GM12801 (cell line): ENCODE results near the gene KCNJ5.

ENCODE experiments used
- TF ChIP-seq, protein P1 (sequence below): IDR thresholded peaks from one replicate; pipeline ENCODE4 v1.5.1; 2011; ENCODE audit warnings: control low read depth; ENCODE audit not compliant: insufficient read length; ENCODE audit errors: extremely low read depth

The KCNJ5 gene

GRCh38 chr11:128884703-128885338 is 6.3 kb upstream of the KCNJ5 start:
- TF ChIP-seq, protein P1, sequence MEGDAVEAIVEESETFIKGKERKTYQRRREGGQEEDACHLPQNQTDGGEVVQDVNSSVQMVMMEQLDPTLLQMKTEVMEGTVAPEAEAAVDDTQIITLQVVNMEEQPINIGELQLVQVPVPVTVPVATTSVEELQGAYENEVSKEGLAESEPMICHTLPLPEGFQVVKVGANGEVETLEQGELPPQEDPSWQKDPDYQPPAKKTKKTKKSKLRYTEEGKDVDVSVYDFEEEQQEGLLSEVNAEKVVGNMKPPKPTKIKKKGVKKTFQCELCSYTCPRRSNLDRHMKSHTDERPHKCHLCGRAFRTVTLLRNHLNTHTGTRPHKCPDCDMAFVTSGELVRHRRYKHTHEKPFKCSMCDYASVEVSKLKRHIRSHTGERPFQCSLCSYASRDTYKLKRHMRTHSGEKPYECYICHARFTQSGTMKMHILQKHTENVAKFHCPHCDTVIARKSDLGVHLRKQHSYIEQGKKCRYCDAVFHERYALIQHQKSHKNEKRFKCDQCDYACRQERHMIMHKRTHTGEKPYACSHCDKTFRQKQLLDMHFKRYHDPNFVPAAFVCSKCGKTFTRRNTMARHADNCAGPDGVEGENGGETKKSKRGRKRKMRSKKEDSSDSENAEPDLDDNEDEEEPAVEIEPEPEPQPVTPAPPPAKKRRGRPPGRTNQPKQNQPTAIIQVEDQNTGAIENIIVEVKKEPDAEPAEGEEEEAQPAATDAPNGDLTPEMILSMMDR = no peak

DNA sequence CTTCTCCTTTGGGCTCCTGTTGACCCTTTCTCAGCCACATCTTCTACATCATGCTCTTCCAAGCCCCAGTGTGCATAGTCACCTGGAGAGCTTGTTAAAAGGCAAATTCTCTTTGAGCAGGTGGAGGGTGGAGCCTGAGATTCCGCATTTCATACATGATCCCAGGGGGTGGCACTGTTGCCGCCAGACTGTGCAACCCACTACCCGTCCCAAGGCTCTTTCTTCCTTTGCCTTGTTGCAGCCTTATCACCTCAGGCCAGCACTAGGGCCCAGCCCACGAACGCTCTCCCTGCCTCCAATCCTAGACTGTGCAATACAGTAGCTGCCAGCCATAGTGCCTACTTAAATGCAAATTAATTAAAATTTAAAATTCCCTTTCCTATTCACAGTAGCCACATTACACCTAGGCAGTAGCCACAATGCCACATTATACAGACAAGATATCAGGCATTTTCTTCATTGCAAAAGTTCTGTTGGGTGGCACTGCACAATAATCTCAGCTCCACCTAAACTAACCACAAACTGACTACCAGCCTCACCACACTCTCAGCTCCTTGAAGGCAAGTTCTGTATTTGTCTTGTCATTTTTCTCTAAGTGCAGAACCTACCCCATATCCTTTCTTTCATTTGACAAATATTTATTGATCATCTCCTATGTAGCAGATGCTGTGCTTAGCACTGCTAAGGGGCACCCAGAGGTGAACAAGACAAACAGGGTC is 4.6 kb upstream of the KCNJ5 start:
- TF ChIP-seq, protein P1 = no peak

DNA sequence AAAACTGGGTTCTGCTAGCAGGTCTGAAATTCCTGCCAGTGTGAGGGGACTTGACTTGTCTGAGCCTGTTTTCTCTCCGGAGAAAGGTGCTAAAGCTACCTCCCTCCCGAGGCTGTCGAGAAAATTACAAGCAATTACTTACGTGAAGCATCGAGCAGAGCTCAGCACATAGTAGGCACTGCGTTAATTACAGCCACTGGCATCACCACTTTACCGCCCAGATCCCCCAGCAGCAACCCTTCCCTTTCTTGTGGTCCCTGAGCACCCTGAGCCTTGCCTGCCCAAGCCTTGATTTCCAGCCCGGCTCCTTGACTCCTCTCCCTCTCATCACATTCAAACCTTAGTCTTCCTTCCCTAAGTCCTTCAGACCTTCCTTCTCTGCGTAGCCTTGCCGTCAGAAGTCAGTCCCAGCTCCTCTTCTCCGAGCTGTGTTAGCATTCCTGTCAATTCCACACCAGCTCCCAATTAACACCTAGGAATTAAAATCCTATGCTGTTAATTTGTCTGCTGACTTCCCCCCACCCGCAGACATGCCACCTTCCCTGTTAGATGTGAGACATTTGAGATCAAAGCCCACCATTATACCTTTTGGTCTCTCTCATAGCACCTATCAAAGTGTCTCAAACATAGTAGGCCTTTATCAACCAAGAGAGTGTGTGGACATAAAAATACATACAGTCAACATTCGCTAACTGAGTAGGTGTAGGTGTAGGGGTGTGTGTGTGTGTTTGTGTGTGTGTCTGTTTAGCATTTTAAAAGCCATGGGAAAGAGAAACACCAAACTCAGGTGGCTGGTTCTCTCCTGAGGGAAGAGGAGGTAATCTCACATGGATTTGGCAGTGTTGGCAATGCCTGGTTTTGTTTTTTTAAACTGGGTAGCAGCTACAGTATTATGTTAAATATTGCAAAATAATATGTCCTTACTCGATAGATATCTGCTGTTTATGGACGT is 2.8 kb upstream of the KCNJ5 start:
- TF ChIP-seq, protein P1 = no peak

GRCh38 chr11:128889657-128890213 is 1.4 kb upstream of the KCNJ5 start:
- TF ChIP-seq, protein P1 = no peak

DNA sequence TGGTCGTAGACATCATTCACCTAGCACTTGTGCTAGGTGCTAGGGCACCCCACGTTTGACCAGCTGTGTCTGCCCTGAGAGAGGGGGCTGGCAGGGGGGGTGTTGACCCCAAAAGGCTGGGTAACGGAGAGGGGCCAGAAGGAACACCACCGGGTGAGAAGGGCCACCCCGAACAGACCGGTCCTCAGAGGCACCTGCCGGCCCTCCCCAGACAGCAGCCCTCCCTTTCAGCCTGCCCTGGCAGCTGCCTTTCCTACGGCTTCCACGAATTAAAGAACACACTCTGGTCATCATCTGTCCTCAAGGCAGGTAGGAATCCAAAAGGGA is 977 bp upstream of the KCNJ5 start:
- TF ChIP-seq, protein P1 = no peak

DNA sequence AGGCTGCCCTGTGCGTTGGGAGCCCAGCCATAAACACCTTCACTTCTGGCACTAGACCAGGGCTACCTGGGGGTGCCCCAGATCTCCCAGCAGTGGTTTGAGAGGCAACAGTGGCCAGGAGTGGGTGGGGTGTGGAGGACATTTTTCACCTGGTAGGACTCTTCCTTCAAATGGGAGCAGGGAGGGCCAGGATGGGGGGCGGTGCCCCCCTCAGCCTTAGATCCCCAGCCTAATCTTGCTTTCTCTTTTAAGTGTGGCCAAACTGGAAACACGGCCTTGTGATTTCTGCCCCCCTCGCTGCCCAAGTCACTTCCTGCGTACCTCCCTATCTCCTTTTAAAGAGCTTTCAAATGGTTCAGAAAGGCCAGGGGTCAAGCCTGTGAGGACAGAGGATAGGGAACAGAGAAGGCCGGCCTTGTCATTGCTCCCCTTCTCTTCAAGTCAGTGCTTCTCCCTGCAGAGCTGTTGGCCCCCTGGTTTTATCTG is 800 bp downstream of the KCNJ5 start:
- TF ChIP-seq, protein P1 = no peak
